PC-9 (cell line): ENCODE data around the gene YEATS2. TPM values are rescaled to one million over a fixed set of nuclear protein-coding genes. Genes with fewer than 3 reads are reported as not detected.

Experiments used
- BruUV-seq: library from RNA; stranded (reverse); fragments of 400-500 nt; replicated peaks from 2 replicates; lab custom pipeline; 2021; lab: Mats Ljungman, UMichigan
- CTCF ChIA-PET: fragments of 300-600 bp; sonication (Branson Sonifier 250); formaldehyde crosslinking; loops from one replicate; lab custom pipeline; 2022; ENCODE audit warnings: antibody characterized with exemption; lab: Charles Lee
- POLR2A ChIA-PET: fragments of 300-600 bp; sonication (Branson Sonifier 250); formaldehyde crosslinking; loops from one replicate; lab custom pipeline; 2022; ENCODE audit warnings: antibody characterized with exemption; ENCODE audit not compliant: unreplicated experiment; lab: Charles Lee
- DNase-seq, 2 experiments: peaks; one replicate each; pipeline versions ENCODE4 v3.0.0 to v3.0.0-alpha.2; 2015 to 2022; ENCODE audit warnings: mixed read lengths in 1 of 2
- H2AFZ ChIP-seq: fragments of 200-600 bp; sonication (generic); 2 replicates; pipeline ENCODE4 v1.8.1; 2017; ENCODE audit warnings: antibody characterized with exemption
- H3F3A ChIP-seq: fragments of 200-600 bp; sonication (generic); 2 replicates; pipeline ENCODE4 v1.8.1; 2017; ENCODE audit warnings: antibody characterized with exemption, mild to moderate bottlenecking, low read depth; ENCODE audit not compliant: insufficient read depth
- H3K27ac ChIP-seq: fragments of 200-600 bp; sonication (generic); 2 replicates; pipeline ENCODE4 v1.6.1; 2016; ENCODE audit warnings: mixed run types
- H3K27me3 ChIP-seq: fragments of 200-600 bp; sonication (generic); 2 replicates; pipeline ENCODE4 v1.6.1; 2016; ENCODE audit warnings: low read depth, mixed run types; ENCODE audit not compliant: insufficient read depth
- H3K36me3 ChIP-seq: fragments of 200-600 bp; sonication (generic); 2 replicates; pipeline ENCODE4 v1.6.1; 2016; ENCODE audit warnings: low read depth, mixed run types
- H3K4me1 ChIP-seq: fragments of 200-600 bp; sonication (generic); replicated peaks from 2 replicates; pipeline ENCODE4 v1.6.1; 2016; ENCODE audit warnings: mixed run types; ENCODE audit not compliant: insufficient read depth
- H3K4me2 ChIP-seq: fragments of 200-600 bp; sonication (generic); 2 replicates; pipeline ENCODE4 v1.6.1; 2017; ENCODE audit warnings: mixed run types
- H3K4me3 ChIP-seq: fragments of 200-600 bp; sonication (generic); 2 replicates; pipeline ENCODE4 v1.6.1; 2016; ENCODE audit warnings: mixed run types
- H3K79me2 ChIP-seq: fragments of 200-600 bp; sonication (generic); 2 replicates; pipeline ENCODE4 v1.6.1; 2017; ENCODE audit warnings: low read depth, mixed run types
- H3K9me2 ChIP-seq: fragments of 200-600 bp; sonication (generic); 2 replicates; pipeline ENCODE4 v1.8.1; 2017; ENCODE audit warnings: mild to moderate bottlenecking; ENCODE audit not compliant: insufficient read depth
- H3K9me3 ChIP-seq: fragments of 200-600 bp; sonication (generic); 2 replicates; pipeline ENCODE4 v1.8.1; 2016; ENCODE audit warnings: low read depth; ENCODE audit not compliant: insufficient read depth
- H4K20me1 ChIP-seq: fragments of 200-600 bp; sonication (generic); 2 replicates; pipeline ENCODE4 v1.8.1; 2017; ENCODE audit not compliant: insufficient read depth
- EZH2 ChIP-seq: fragments of 200-600 bp; sonication (generic); IDR thresholded peaks from 2 replicates; pipeline ENCODE4 v1.8.0; 2017; ENCODE audit warnings: antibody characterized with exemption, low read depth
- intact Hi-C: fragments of 100-400 bp; cut with micrococcal nuclease; formaldehyde crosslinking; loops from one replicate; pipeline ENCODE4 v1.10.0; 2022; ENCODE audit not compliant: unreplicated experiment
- total RNA-seq: library from RNA; stranded (reverse); gene quantifications from 2 replicates; pipeline ENCODE4 v1.2.3, GENCODE V29; 2021
- TF ChIP-seq, protein P1 (sequence below): fragments of 200-600 bp; sonication (generic); conservative IDR thresholded peaks from 2 replicates; pipeline ENCODE4 v1.6.1; 2017; ENCODE audit warnings: mixed run types, antibody characterized with exemption, mild to moderate bottlenecking, moderate library complexity

Gene YEATS2
- total RNA-seq, 1 experiment from 2014 or later, result 37.2 TPM

DNA sequence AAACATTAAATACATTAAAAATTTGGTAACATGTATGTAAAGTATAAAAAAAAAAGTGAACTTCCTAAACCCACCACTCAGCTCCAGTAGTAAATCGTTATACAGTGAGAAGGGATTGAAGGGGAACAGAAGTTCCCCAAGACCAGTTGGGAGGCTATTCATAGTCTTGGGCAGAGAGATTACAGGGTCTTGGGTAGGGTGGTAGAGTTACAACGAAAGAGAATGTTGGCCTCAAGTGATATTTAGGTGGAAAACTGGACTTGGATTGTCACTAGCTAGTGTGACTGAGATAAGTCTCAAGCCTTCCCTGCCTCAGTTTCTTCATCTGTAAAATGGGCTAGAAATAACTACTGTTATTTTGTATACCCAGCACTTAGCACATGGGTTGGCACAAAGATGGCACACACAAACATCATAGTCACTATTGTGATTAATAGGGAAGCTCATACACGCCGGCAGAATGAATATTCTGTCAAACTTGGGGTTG, 431 bp upstream of the YEATS2 start:
- intact Hi-C loops, result no loop called here
- CTCF ChIA-PET, result interaction anchor here (0.6 kb wide), 1 partner anchor 14 kb away, joined by 10 read pairs; no protein-coding TSS in a partner anchor
- BruUV-seq, result TSS peak; percentile 93

DNA sequence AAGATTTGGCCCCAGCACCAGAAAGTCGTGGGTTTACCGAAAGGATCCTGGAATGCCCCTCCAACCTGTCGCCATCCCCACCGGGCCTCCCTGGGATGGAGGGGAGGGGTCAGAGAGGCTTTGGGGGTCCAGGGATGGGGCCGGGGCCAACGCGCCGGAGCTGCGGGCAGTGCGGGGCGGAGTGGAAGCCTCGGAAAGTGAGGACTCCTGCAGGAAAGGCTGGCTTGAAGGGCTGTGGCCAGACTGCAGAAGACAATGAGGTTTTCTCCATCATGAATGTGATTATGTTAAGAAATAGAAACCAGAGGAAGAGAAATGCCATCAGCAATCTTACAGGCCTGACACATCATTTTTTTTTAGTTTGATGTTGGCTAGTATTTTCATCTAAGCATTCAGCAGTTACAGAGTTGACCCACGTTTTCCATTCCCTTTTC, 738 bp downstream of the YEATS2 start:
- Histone ChIP-seq H3K79me2 (peaks cover 53% of the 10 kb centered on the region), H3K9me3 (no peaks in the 10 kb centered on the region), H3K9me2 (no peaks in the 10 kb centered on the region), H3K27me3 (no peaks in the 10 kb centered on the region), H3F3A (no peaks in the 10 kb centered on the region; the same call in 1 of the 2 replicates), H3K4me2 (peak overlapping the region; percentile 91), H2AFZ (peak overlapping the region; percentile 86), H4K20me1 (no peaks in the 10 kb centered on the region), H3K4me1 (peaks cover 22% of the 10 kb centered on the region), H3K4me3 (peak overlapping the region; percentile 70), H3K36me3 (no peaks in the 10 kb centered on the region), H3K27ac (no peak overlapping the region)
- no TSS peak for BruUV-seq
- POLR2A ChIA-PET, result no interaction called here
- DNase-seq, result peak; percentile 34 to 64
- CTCF ChIA-PET, result no interaction called here
- intact Hi-C loops, result loop anchor here (1.0 kb wide), 1 partner anchor 62 kb away; no protein-coding TSS in a partner anchor
- TF ChIP-seq, protein P1, sequence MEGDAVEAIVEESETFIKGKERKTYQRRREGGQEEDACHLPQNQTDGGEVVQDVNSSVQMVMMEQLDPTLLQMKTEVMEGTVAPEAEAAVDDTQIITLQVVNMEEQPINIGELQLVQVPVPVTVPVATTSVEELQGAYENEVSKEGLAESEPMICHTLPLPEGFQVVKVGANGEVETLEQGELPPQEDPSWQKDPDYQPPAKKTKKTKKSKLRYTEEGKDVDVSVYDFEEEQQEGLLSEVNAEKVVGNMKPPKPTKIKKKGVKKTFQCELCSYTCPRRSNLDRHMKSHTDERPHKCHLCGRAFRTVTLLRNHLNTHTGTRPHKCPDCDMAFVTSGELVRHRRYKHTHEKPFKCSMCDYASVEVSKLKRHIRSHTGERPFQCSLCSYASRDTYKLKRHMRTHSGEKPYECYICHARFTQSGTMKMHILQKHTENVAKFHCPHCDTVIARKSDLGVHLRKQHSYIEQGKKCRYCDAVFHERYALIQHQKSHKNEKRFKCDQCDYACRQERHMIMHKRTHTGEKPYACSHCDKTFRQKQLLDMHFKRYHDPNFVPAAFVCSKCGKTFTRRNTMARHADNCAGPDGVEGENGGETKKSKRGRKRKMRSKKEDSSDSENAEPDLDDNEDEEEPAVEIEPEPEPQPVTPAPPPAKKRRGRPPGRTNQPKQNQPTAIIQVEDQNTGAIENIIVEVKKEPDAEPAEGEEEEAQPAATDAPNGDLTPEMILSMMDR, result no peak
- no peak for TF ChIP-seq EZH2

More for the DNA sequence above, 431 bp upstream of the YEATS2 start:
- Histone ChIP-seq H3K36me3 (no peaks in the 10 kb centered on the region), H3K4me2 (peak overlapping the region; percentile 72), H3K27ac (no peak overlapping the region), H2AFZ (peak overlapping the region; percentile 81), H3K4me1 (peaks cover 31% of the 10 kb centered on the region), H3K9me2 (no peaks in the 10 kb centered on the region), H4K20me1 (no peaks in the 10 kb centered on the region), H3F3A (peaks cover 4% of the 10 kb centered on the region; the same call in 1 of the 2 replicates), H3K9me3 (no peaks in the 10 kb centered on the region), H3K79me2 (peaks cover 42% of the 10 kb centered on the region), H3K27me3 (no peaks in the 10 kb centered on the region), H3K4me3 (peak overlapping the region; percentile 70)
- DNase-seq, result no peak
- TF ChIP-seq, protein P1, result no peak
- TF ChIP-seq EZH2, result no peak
- POLR2A ChIA-PET, result interaction anchor here (0.6 to 0.7 kb wide), 3 partner anchors 13 to 104 kb away, joined by 3 to 4 read pairs (median 3); no protein-coding TSS in a partner anchor

DNA sequence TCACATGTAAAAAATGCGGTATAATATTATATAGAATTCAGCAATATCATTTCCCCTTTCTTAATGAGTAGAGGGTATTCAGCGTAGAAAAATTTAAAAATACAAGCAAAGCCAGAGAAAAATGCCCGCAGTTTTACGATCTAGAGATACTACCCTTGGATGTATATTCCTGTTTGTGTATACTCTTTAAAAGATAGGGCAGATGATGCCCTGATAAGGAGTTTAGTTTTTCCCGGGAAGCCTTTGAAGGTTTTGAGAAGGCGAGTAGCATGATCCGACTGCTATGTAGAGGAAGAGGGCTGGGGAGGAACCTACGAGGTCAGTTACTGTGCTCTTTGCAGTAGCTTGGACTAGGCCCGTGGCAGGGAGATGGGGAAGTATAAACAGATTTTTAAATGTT, 1.2 kb downstream of the YEATS2 start:
- no peak for TF ChIP-seq EZH2
- TF ChIP-seq, protein P1, result no peak
- Histone ChIP-seq H3K4me1 (peaks cover 22% of the 10 kb centered on the region), H3K4me3 (peak overlapping the region; percentile 70), H3K9me2 (no peaks in the 10 kb centered on the region), H3K36me3 (no peaks in the 10 kb centered on the region), H3K79me2 (peaks cover 57% of the 10 kb centered on the region), H4K20me1 (no peaks in the 10 kb centered on the region), H3K4me2 (peak overlapping the region; percentile 91), H3K27me3 (no peaks in the 10 kb centered on the region), H3F3A (no peaks in the 10 kb centered on the region), H2AFZ (peak overlapping the region; percentile 86), H3K9me3 (no peaks in the 10 kb centered on the region), H3K27ac (no peak overlapping the region)
- no TSS peak for BruUV-seq
- POLR2A ChIA-PET, result no interaction called here
- CTCF ChIA-PET, result no interaction called here
- DNase-seq, result no peak
- intact Hi-C loops, result loop anchor here (1.0 kb wide), 1 partner anchor 62 kb away; no protein-coding TSS in a partner anchor
